Trophoblast cell (in vitro differentiated cells and primary cell): ENCODE data around the gene HIVEP3.

Source experiments
- DNase-seq, 2 donors: peaks; one replicate each; pipeline ENCODE4 v3.0.0-alpha.2; 2016
- H2AFZ ChIP-seq: 2 replicates; pipeline ENCODE4 v1.6.1; 2013; ENCODE audit warnings: low read length, moderate library complexity, mild to moderate bottlenecking; ENCODE audit not compliant: insufficient read depth, poor library complexity
- H2AK5ac ChIP-seq: 2 replicates; pipeline ENCODE4 v1.6.1; 2013; ENCODE audit warnings: mild to moderate bottlenecking, low read length
- H2BK120ac ChIP-seq: 2 replicates; pipeline ENCODE4 v1.6.1; 2013; ENCODE audit warnings: low read length, mild to moderate bottlenecking, moderate library complexity; ENCODE audit not compliant: insufficient read depth, poor library complexity
- H2BK12ac ChIP-seq: 2 replicates; pipeline ENCODE4 v1.6.1; 2013; ENCODE audit warnings: mild to moderate bottlenecking, low read length, moderate library complexity
- H2BK5ac ChIP-seq: 2 replicates; pipeline ENCODE4 v1.6.1; 2013; ENCODE audit warnings: low read length, low read depth, moderate library complexity, mild to moderate bottlenecking; ENCODE audit not compliant: poor library complexity
- H3K14ac ChIP-seq: 2 replicates; pipeline ENCODE4 v1.6.1; 2013; ENCODE audit warnings: mild to moderate bottlenecking, low read length
- H3K18ac ChIP-seq: 2 replicates; pipeline ENCODE4 v1.6.1; 2013; ENCODE audit warnings: mild to moderate bottlenecking, low read length
- H3K23ac ChIP-seq: 2 replicates; pipeline ENCODE4 v1.6.1; 2013; ENCODE audit warnings: low read length
- H3K27ac ChIP-seq: 2 replicates; pipeline ENCODE4 v1.5.1; 2013; ENCODE audit warnings: low read depth, mild to moderate bottlenecking, inconsistent platforms, low read length, moderate library complexity
- H3K27me3 ChIP-seq: 2 replicates; pipeline ENCODE4 v1.6.1; 2013; ENCODE audit warnings: inconsistent platforms, mild to moderate bottlenecking, low read length, moderate library complexity; ENCODE audit not compliant: insufficient read depth
- H3K36me3 ChIP-seq, 2 experiments: 1 replicate in 1 of 2; 2 replicates in 1 of 2; pipeline ENCODE4 v1.6.1; 2013; ENCODE audit warnings: low read length in 2 of 2, mild to moderate bottlenecking in 2 of 2, moderate library complexity in 1 of 2; ENCODE audit not compliant: insufficient read depth in 2 of 2, control insufficient read depth in 1 of 2
- H3K4ac ChIP-seq: 2 replicates; pipeline ENCODE4 v1.6.1; 2013; ENCODE audit warnings: low read depth, mild to moderate bottlenecking, low read length, moderate library complexity
- H3K4me1 ChIP-seq, 2 experiments: 1 replicate in 1 of 2; 2 replicates in 1 of 2; pipeline ENCODE4 v1.6.1; 2013; ENCODE audit warnings: low read length in 2 of 2, mild to moderate bottlenecking in 2 of 2, moderate library complexity in 1 of 2; ENCODE audit not compliant: insufficient read depth in 2 of 2, control insufficient read depth in 1 of 2
- H3K4me2 ChIP-seq: 2 replicates; pipeline ENCODE4 v1.6.1; 2013; ENCODE audit warnings: inconsistent platforms, mild to moderate bottlenecking, low read length, moderate library complexity
- H3K4me3 ChIP-seq: 2 replicates; pipeline ENCODE4 v1.5.1; 2013; ENCODE audit warnings: mild to moderate bottlenecking, low read depth, low read length, inconsistent platforms
- H3K79me1 ChIP-seq: one replicate; pipeline ENCODE4 v1.6.1; 2013; ENCODE audit warnings: low read length
- H3K79me2 ChIP-seq: 2 replicates; pipeline ENCODE4 v1.6.1; 2013; ENCODE audit warnings: low read length, mild to moderate bottlenecking; ENCODE audit not compliant: control insufficient read depth, insufficient read depth, poor library complexity
- H3K9ac ChIP-seq: 2 replicates; pipeline ENCODE4 v1.6.1; 2013; ENCODE audit warnings: mild to moderate bottlenecking, low read length
- H3K9me3 ChIP-seq: 2 replicates; pipeline ENCODE4 v1.6.1; 2013; ENCODE audit warnings: low read depth, mild to moderate bottlenecking, control low read depth, inconsistent platforms, low read length; ENCODE audit not compliant: insufficient read depth
- H4K12ac ChIP-seq: 2 replicates; pipeline ENCODE4 v1.6.1; 2013; ENCODE audit warnings: low read depth, mild to moderate bottlenecking, low read length, moderate library complexity
- H4K8ac ChIP-seq: 2 replicates; pipeline ENCODE4 v1.6.1; 2013; ENCODE audit warnings: low read depth, mild to moderate bottlenecking, low read length, moderate library complexity
- H4K91ac ChIP-seq: one replicate; pipeline ENCODE4 v1.6.1; 2013; ENCODE audit warnings: low read depth, mild to moderate bottlenecking, low read length, moderate library complexity
- WGBS: extraction: QIAGEN DNeasy Blood & Tissue Kit; methylation state at CpG from one replicate; pipeline ENCODE4 v1.1.7; 2013; ENCODE audit warnings: missing lambda C conversion rate; ENCODE audit not compliant: insufficient read length, insufficient coverage; ENCODE audit errors: extremely low coverage; 5-methylcytosine and 5-hydroxymethylcytosine counted together

Gene HIVEP3

DNA sequence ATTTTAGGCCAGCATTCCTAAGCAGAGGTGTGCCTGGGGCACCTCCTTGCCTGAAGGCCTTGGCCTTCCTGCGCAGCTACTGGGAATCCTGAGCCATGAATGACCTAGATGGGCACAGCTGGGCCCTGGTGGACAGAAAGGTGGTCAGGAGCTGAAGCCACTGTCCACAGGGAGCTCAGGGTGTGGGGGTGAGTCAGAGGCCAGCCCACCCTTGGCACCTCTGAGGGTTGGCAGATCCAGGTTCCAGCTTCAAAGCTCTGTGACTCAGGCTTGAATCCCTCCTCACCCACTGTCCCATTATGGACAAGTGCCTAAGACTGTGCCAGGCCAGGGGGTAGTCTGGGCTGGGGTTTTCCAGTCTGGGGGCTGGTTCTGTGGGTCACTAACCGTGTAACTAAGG is 427.8 kb downstream of the HIVEP3 start:
- no peak for DNase-seq
- H3K4me1 ChIP-seq, result peaks cover 36 to 42% of the 10 kb centered on the region in 2 experiments
- no peak overlapping the region for H4K8ac ChIP-seq
- no peaks in the 10 kb centered on the region for H3K36me3 ChIP-seq
- no CpG with 5 or more reads among the region's 2 CpGs for WGBS
- H3K9ac ChIP-seq, result no peak overlapping the region
- no peaks in the 10 kb centered on the region for H3K79me2 ChIP-seq
- peak overlapping the region; percentile 21 for H2AK5ac ChIP-seq
- no peak overlapping the region for H3K23ac ChIP-seq
- H2BK120ac ChIP-seq, result no peak overlapping the region
- no peak overlapping the region for H2BK5ac ChIP-seq
- H3K9me3 ChIP-seq, result peaks cover 2% of the 10 kb centered on the region
- H3K79me1 ChIP-seq, result peaks cover 24% of the 10 kb centered on the region
- peak overlapping the region; percentile 25 for H4K91ac ChIP-seq
- H3K18ac ChIP-seq, result no peak overlapping the region
- H3K4me3 ChIP-seq, result no peak overlapping the region
- no peak overlapping the region for H3K4me2 ChIP-seq
- H3K14ac ChIP-seq, result no peak overlapping the region
- H2AFZ ChIP-seq, result no peak overlapping the region
- no peak overlapping the region for H4K12ac ChIP-seq
- H2BK12ac ChIP-seq, result peak overlapping the region; percentile 50
- no peak overlapping the region for H3K27ac ChIP-seq
- H3K27me3 ChIP-seq, result no peaks in the 10 kb centered on the region
- no peak overlapping the region for H3K4ac ChIP-seq

DNA sequence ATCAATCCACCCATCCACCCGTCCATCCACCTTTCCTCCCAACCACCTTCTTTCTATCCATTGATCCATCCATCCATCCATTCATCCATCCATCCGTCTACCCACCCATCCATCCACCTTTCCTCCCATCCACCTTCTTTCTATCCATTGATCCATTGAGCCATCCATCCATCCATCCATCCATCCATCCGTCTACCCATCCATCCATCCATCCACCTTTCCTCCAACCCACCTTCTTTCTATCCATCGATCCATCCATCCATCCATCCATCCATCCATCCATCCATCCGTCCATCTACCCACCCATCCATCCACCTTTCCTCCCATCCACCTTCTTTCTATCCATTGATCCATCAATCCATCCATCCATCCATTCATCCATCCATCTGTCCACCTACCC is 429.2 kb downstream of the HIVEP3 start:
- Histone ChIP-seq H3K79me1 (peaks cover 31% of the 10 kb centered on the region), H3K9me3 (peaks cover 2% of the 10 kb centered on the region), H3K9ac (no peak overlapping the region), H3K4me2 (no peak overlapping the region), H3K27ac (no peak overlapping the region), H4K91ac (no peak overlapping the region), H3K18ac (no peak overlapping the region), H3K79me2 (peaks cover 3% of the 10 kb centered on the region), H3K27me3 (no peaks in the 10 kb centered on the region), H2BK5ac (no peak overlapping the region), H2BK120ac (no peak overlapping the region), H3K4ac (no peak overlapping the region), H3K36me3 (no peaks in the 10 kb centered on the region), H2BK12ac (no peak overlapping the region), H2AK5ac (no peak overlapping the region), H2AFZ (no peak overlapping the region), H3K23ac (no peak overlapping the region), H4K12ac (no peak overlapping the region), H3K14ac (no peak overlapping the region), H3K4me3 (no peak overlapping the region), H4K8ac (no peak overlapping the region), H3K4me1 (peaks cover 36 to 41% of the 10 kb centered on the region in 2 experiments)
- DNase-seq, result no peak
- 99% methylated on average over 5 of the region's 5 CpGs for WGBS

DNA sequence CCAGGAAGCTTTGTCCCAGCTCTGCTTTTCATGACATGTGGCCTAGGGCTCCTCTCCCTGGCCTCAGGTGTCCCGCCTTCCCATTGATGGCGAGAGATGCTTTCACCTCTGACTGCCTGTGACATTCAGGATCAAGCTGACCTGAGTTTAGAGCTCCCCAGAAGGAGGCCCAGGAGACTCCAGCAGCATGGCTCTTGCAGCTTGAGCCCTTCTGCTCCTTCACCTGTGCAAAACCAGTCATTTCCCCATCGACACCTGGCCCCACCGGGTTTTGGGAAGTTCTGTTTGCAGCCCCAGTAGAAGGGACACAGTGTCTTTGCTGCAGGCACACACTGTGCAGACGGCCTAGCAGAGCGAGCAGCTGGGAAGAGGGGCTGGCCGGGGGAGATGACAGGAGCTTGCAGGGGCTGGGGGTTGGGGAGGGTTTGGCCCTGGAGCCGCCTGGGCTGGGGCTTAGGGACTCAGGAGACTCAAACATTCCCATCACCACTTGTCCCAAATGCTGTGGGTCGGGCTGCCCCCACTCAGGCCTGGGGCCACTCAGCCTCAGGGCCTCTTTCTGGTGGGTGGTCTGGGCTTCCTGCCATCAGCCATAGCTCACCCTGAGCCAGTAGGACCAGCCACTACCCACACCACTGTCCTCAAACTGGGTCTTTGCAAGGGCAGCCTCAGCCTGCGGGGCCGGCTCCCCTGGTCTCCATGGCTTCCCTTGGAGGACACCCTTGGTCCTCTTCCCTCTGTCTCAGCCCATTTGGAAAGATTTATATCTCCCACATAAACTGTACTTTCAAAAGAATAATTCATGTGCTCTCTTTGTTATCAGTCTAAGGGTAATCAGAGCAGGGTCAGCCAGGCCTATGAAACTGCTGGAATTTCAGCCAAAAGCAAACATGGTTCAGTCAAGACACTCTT is 430.4 kb downstream of the HIVEP3 start:
- no peak overlapping the region for H2BK120ac ChIP-seq
- H3K9me3 ChIP-seq, result peaks cover 2% of the 10 kb centered on the region
- H3K23ac ChIP-seq, result no peak overlapping the region
- H2AK5ac ChIP-seq, result no peak overlapping the region
- no peak overlapping the region for H3K14ac ChIP-seq
- no peak overlapping the region for H3K27ac ChIP-seq
- no peak for DNase-seq
- H3K9ac ChIP-seq, result no peak overlapping the region
- peaks cover 5% of the 10 kb centered on the region for H3K79me2 ChIP-seq
- H3K36me3 ChIP-seq, result no peaks in the 10 kb centered on the region
- no peaks in the 10 kb centered on the region for H3K27me3 ChIP-seq
- H4K91ac ChIP-seq, result no peak overlapping the region
- H2BK12ac ChIP-seq, result no peak overlapping the region
- no CpG with 5 or more reads among the region's 11 CpGs for WGBS
- H3K79me1 ChIP-seq, result peaks cover 28% of the 10 kb centered on the region
- no peak overlapping the region for H3K4ac ChIP-seq
- H4K12ac ChIP-seq, result no peak overlapping the region
- no peak overlapping the region for H3K18ac ChIP-seq
- H2AFZ ChIP-seq, result no peak overlapping the region
- H2BK5ac ChIP-seq, result no peak overlapping the region
- peaks cover 42 to 45% of the 10 kb centered on the region in 2 experiments for H3K4me1 ChIP-seq
- H3K4me3 ChIP-seq, result no peak overlapping the region
- no peak overlapping the region for H4K8ac ChIP-seq
- H3K4me2 ChIP-seq, result no peak overlapping the region

DNA sequence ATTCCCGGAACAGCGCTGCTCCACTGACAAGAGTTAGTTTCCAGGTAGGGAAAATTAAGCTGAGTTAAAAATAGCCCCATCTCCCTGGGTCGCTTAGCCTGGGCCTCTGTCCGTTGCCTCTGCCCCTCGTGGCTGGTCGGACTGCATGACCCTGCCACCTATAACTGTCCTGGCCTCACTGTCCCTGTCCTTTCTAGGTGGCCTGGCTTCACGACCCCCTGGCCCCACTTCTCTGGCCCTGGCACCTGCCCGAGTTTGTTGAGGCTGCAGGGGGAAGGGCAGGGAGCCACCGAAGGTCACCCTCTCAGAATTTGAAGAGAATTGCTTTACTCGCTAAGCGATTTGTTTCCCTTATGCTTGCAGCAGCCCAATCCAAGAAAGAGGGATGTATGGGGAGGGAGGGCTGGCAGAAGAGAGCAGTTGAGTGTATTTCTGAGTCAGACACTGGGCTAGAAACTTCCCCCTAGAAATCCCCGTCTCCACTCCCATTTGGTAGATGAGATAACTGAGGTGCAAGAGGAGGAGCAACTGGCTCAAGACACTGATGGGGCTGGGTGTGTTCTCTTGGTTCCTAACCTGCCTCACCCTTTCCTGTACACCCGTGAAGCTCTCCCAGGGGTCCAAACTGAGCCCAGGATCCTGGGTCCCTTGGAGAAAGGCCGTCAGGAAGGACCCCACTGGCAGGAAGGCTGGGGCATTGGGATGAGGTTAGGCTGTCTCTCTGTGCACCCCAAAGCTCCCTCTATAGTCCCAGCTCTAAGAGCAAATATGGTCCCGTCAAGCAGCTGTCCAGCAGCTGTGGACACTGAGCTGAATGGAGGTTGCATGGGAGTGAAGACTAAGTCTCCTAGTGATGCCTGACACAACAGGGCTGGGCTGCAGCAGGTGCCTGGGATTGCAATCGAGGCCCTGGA is 431.3 kb downstream of the HIVEP3 start:
- Histone ChIP-seq H3K4me1 (peaks cover 48 to 53% of the 10 kb centered on the region in 2 experiments), H2AK5ac (peak overlapping the region; percentile 77), H4K91ac (peak overlapping the region; percentile 87), H3K9ac (no peak overlapping the region), H4K12ac (no peak overlapping the region), H3K36me3 (no peaks in the 10 kb centered on the region), H3K4me3 (no peak overlapping the region), H3K4ac (peak overlapping the region; percentile 47), H3K9me3 (peaks cover 2% of the 10 kb centered on the region), H3K27me3 (no peaks in the 10 kb centered on the region), H3K18ac (peak overlapping the region; percentile 76), H2BK5ac (peak overlapping the region; percentile 46), H3K79me1 (peaks cover 35% of the 10 kb centered on the region), H3K23ac (no peak overlapping the region), H3K14ac (peak overlapping the region; percentile 66), H2BK12ac (peak overlapping the region; percentile 88), H2AFZ (no peak overlapping the region), H3K79me2 (peaks cover 5% of the 10 kb centered on the region), H3K4me2 (peak overlapping the region; percentile 29), H3K27ac (peak overlapping the region; percentile 67), H2BK120ac (peak overlapping the region; percentile 69), H4K8ac (peak overlapping the region; percentile 18)
- no CpG with 5 or more reads among the region's 16 CpGs for WGBS
- DNase-seq, result no peak
